Glutamatergic neuron (in vitro differentiated cells): ENCODE data around the gene RASD2. TPM values are rescaled to one million over a fixed set of nuclear protein-coding genes. Genes with fewer than 3 reads are reported as not detected.

Experiments used
- DNase-seq: peaks from one replicate; pipeline ENCODE4 v3.0.0; 2022
- H3K27ac Mint-ChIP-seq: one replicate; pipeline ENCODE4 v1.8.0; 2020; ENCODE audit warnings: mild to moderate bottlenecking, mixed read lengths, inconsistent platforms; ENCODE audit not compliant: unreplicated experiment
- H3K27me3 Mint-ChIP-seq: one replicate; pipeline ENCODE4 v1.8.0; 2020; ENCODE audit warnings: mild to moderate bottlenecking, moderate library complexity, mixed read lengths, inconsistent platforms; ENCODE audit not compliant: unreplicated experiment
- H3K36me3 Mint-ChIP-seq: one replicate; pipeline ENCODE4 v1.8.0; 2020; ENCODE audit warnings: mild to moderate bottlenecking, mixed read lengths, inconsistent platforms; ENCODE audit not compliant: unreplicated experiment
- H3K4me1 Mint-ChIP-seq: one replicate; pipeline ENCODE4 v1.8.0; 2020; ENCODE audit warnings: mild to moderate bottlenecking, low read depth, mixed read lengths, inconsistent platforms; ENCODE audit not compliant: unreplicated experiment
- H3K4me3 Mint-ChIP-seq: one replicate; pipeline ENCODE4 v1.8.0; 2020; ENCODE audit warnings: mild to moderate bottlenecking, mixed read lengths, inconsistent platforms; ENCODE audit not compliant: unreplicated experiment
- H3K9me3 Mint-ChIP-seq: one replicate; pipeline ENCODE4 v1.8.0; 2020; ENCODE audit warnings: mild to moderate bottlenecking, moderate library complexity, mixed read lengths, inconsistent platforms; ENCODE audit not compliant: unreplicated experiment
- total RNA-seq: library from RNA; stranded (reverse); fragmentation: NEBNext Ultra II Directional; extraction: Animal tissue kit (Norgen Biotek cat#: 25700); gene quantifications from one replicate; pipeline ENCODE4 v1.2.1, GENCODE V29; 2021; ENCODE audit not compliant: unreplicated experiment
- TF ChIP-seq, protein P1 (sequence below): fragments of 200-600 bp; sonication (generic); IDR thresholded peaks from one replicate; pipeline ENCODE4 v1.5.0; 2021; ENCODE audit not compliant: partially characterized antibody, unreplicated experiment

RASD2 gene
- total RNA-seq, 1 donor from 2014 or later: 0.20 TPM

DNA sequence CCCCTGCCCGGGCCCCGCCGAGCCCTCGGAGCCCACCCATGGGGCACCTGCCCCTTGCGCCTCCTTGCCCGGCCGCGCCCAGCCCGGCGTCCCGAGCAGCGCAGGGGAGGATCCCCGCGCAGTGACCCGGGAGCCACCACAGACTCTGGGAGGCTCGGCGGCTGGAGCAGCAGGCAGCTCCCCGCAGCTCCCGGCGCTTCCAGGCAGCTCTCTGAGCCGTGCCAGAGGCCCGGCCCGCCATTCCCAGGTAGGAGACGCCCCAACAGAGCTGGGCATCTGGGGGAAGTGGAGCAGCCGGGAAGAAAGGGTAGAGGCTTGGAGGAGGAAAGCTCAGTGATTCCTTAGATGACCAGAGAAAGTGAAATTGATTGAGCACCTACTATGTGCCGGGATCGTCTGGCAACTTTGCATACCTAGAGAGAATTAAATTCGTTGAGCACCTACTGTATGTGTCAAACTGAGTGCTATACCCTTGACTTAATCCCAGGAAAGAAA, 670 bp downstream of the RASD2 start:
- no peak for DNase-seq
- peaks cover 13% of the 10 kb centered on the region for H3K27me3 Mint-ChIP-seq
- peaks cover 2% of the 10 kb centered on the region for H3K36me3 Mint-ChIP-seq
- peak overlapping the region; percentile 23 for H3K4me3 Mint-ChIP-seq
- TF ChIP-seq, protein P1, sequence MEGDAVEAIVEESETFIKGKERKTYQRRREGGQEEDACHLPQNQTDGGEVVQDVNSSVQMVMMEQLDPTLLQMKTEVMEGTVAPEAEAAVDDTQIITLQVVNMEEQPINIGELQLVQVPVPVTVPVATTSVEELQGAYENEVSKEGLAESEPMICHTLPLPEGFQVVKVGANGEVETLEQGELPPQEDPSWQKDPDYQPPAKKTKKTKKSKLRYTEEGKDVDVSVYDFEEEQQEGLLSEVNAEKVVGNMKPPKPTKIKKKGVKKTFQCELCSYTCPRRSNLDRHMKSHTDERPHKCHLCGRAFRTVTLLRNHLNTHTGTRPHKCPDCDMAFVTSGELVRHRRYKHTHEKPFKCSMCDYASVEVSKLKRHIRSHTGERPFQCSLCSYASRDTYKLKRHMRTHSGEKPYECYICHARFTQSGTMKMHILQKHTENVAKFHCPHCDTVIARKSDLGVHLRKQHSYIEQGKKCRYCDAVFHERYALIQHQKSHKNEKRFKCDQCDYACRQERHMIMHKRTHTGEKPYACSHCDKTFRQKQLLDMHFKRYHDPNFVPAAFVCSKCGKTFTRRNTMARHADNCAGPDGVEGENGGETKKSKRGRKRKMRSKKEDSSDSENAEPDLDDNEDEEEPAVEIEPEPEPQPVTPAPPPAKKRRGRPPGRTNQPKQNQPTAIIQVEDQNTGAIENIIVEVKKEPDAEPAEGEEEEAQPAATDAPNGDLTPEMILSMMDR: no peak
- H3K9me3 Mint-ChIP-seq: peaks cover 5% of the 10 kb centered on the region
- H3K27ac Mint-ChIP-seq: no peak overlapping the region
- H3K4me1 Mint-ChIP-seq: no peaks in the 10 kb centered on the region

DNA sequence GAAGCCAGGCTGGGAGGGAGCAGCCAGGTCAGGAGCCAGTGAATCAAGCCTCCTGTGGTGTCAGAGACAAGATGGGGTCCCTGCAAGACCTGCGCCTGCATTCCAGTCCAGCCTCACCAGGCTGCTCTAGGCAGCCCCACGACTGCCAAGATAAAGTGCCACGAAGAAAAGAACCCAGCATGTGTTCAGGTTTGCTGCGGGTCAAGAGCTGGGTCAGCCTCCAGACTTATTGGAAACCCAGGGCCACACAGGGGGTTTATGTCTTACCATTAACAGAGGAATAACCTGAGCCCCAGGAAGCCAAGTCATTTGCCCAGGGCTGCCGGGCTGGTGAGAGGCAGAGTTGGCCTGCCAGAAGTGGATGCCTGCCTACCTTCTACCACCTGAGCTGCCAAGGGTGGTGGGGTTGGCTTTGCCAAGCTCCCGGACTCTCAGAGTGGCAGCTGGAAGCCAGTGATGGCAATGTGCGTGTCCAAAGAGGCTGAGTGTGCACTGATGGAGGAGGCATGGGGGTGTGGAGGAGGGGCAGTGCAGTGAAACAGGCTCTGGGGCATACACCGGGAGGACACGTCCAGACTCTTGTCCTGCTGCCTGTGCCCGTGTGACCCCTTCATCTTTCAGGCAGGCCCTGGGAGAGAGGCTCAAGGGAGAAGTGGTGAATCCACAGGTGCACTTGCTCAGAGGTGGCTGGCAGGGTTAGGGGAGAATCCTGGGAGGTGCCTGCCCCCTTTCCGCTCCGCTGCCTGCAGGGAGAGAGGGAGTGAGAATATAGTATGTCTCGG, 1.7 kb downstream of the RASD2 start:
- Mint-ChIP-seq H3K36me3 (peaks cover 4% of the 10 kb centered on the region), H3K27ac (no peak overlapping the region), H3K4me1 (no peaks in the 10 kb centered on the region), H3K4me3 (no peak overlapping the region), H3K27me3 (peaks cover 14% of the 10 kb centered on the region), H3K9me3 (peaks cover 3% of the 10 kb centered on the region)
- no peak for DNase-seq
- TF ChIP-seq, protein P1: no peak

DNA sequence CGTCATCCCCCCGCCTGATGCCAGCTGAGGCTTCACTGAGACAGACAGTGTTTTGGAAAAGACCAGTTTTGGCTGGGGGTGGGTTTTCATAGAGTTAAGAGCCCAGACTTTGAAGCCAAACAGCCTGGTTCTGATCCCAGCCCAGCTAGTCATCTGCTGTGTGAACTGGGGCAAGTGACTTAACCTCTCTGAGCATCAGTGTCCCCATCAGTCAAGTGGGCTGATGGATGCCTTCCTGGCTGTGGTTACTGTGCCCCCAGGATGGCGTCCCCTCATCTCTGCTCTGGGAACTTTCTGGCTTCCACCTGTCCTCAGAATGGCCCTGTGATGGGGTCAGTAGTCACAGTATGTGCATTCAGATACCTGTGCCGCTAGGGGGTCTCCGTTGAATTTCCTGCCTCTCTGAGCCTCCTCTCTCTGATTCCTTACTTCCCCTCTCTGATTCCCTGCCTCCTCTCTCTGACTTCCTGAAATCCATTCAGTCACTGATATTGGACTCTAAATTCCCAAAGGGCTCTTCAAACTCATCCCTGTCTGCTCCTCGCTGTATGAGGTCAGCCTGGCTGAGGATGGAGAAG, 2.4 kb downstream of the RASD2 start:
- H3K27me3 Mint-ChIP-seq: peaks cover 14% of the 10 kb centered on the region
- no peak for DNase-seq
- no peaks in the 10 kb centered on the region for H3K4me1 Mint-ChIP-seq
- H3K9me3 Mint-ChIP-seq: peaks cover 2% of the 10 kb centered on the region
- H3K36me3 Mint-ChIP-seq: peaks cover 4% of the 10 kb centered on the region
- H3K27ac Mint-ChIP-seq: no peak overlapping the region
- H3K4me3 Mint-ChIP-seq: no peak overlapping the region
- TF ChIP-seq, protein P1: no peak

DNA sequence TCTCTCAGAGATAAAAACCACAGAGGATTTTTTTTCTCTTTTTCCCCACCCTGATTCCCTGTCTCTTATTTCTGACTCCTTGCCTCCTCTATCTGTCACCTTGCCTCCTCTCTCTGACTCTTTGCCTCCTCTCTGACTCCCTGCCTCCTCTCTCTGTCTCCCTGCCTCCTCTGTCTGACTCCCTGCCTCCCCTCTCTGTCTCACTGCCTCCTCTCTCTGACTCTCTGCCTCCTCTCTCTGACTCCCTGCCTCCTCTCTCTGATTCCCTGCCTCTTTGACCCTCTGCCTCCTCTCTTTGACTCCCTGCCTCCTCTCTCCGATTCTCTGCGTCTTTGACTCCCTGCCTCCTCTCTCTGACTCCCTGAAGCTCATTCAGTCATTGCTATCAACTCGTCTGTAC, 3.1 kb downstream of the RASD2 start:
- H3K36me3 Mint-ChIP-seq: peaks cover 4% of the 10 kb centered on the region
- no peaks in the 10 kb centered on the region for H3K4me1 Mint-ChIP-seq
- H3K4me3 Mint-ChIP-seq: no peak overlapping the region
- DNase-seq: no peak
- no peak overlapping the region for H3K27ac Mint-ChIP-seq
- H3K9me3 Mint-ChIP-seq: peaks cover 2% of the 10 kb centered on the region
- peaks cover 14% of the 10 kb centered on the region for H3K27me3 Mint-ChIP-seq
- TF ChIP-seq, protein P1: no peak

DNA sequence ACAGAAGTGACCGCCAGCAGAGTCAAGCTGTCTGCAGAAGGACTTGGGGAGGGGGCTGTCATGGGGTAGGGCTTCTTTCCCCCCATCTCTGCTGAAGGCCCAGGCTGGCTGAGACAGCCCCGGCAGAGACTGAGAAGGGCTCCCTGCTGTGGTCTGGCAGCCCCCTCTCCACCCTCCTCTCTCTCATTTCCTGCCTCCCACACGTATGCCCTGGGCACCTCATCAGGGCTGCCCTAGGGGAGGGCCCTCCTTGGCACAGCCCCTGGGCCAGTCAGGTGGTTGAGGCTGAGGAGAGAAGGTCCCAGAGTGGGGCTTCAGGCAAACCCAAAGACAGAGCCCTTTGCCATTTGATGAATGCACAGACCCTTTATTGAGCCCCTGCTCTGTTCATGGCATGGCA, 3.6 kb downstream of the RASD2 start:
- TF ChIP-seq, protein P1: no peak
- peaks cover 14% of the 10 kb centered on the region for H3K27me3 Mint-ChIP-seq
- H3K4me1 Mint-ChIP-seq: no peaks in the 10 kb centered on the region
- H3K27ac Mint-ChIP-seq: no peak overlapping the region
- H3K9me3 Mint-ChIP-seq: peaks cover 2% of the 10 kb centered on the region
- H3K36me3 Mint-ChIP-seq: peaks cover 4% of the 10 kb centered on the region
- H3K4me3 Mint-ChIP-seq: no peak overlapping the region
- no peak for DNase-seq
